HepG2 (cell line): ENCODE measurements around the gene STAT5A. TPM values are rescaled to one million over a fixed set of nuclear protein-coding genes. Genes with fewer than 3 reads are reported as not detected.
A peak's percentile ranks its signal among the peaks of the same experiment; 100 is the strongest.

Experiments used
- ASH2L ChIP-seq: fragments of 300-600, 200-600 bp; sonication (generic); IDR thresholded peaks from 2 replicates; pipeline ENCODE4 v1.7.0; 2017; ENCODE audit warnings: low read depth, mild to moderate bottlenecking, moderate library complexity, mixed read lengths, low read length; ENCODE audit not compliant: insufficient read length
- ATF2 ChIP-seq: sonication (generic); formaldehyde crosslinking; IDR thresholded peaks from 2 replicates; pipeline ENCODE4 v1.4.0; 2020; ENCODE audit warnings: missing genetic modification reagents
- ATRX ChIP-seq: sonication (generic); formaldehyde crosslinking; IDR thresholded peaks from 2 replicates; pipeline ENCODE4 v1.4.0; 2020; ENCODE audit warnings: missing genetic modification reagents, borderline replicate concordance
- CBX5 ChIP-seq: sonication (generic); formaldehyde crosslinking; IDR thresholded peaks from 2 replicates; pipeline ENCODE4 v1.4.0; 2020; ENCODE audit warnings: missing genetic modification reagents, borderline replicate concordance
- CHD4 ChIP-seq: fragments of 200-600 bp; sonication (generic); IDR thresholded peaks from 2 replicates; pipeline ENCODE4 v1.7.0; 2017; ENCODE audit warnings: mild to moderate bottlenecking, low read length, borderline replicate concordance
- DNMT3B ChIP-seq: conservative IDR thresholded peaks from 2 replicates; pipeline ENCODE4 v1.6.1; 2016; ENCODE audit warnings: missing biosample characterization, control low read depth
- HNF1A ChIP-seq, 2 experiments: sonication (generic) in 1 of 2; formaldehyde crosslinking in 1 of 2; IDR thresholded peaks; 2 replicates each; pipeline versions ENCODE4 v1.4.0 to v1.6.1; 2016 to 2020; ENCODE audit warnings: borderline replicate concordance in 1 of 2, low read depth in 1 of 2, mild to moderate bottlenecking in 1 of 2, missing genetic modification reagents in 1 of 2
- HNRNPK ChIP-seq: fragments of 200-400 bp; formaldehyde crosslinking; IDR thresholded peaks from 2 replicates; pipeline ENCODE4 v1.6.1; 2018; ENCODE audit warnings: low read length, low read depth, moderate library complexity, mild to moderate bottlenecking; ENCODE audit not compliant: poor library complexity, severe bottlenecking
- HNRNPUL1 ChIP-seq: fragments of 200-400 bp; formaldehyde crosslinking; IDR thresholded peaks from 2 replicates; pipeline ENCODE4 v1.6.1; 2017; ENCODE audit warnings: low read depth, mild to moderate bottlenecking, low read length, moderate library complexity
- HOXA9 ChIP-seq: sonication (generic); formaldehyde crosslinking; IDR thresholded peaks from 2 replicates; pipeline ENCODE4 v1.8.1; 2022; ENCODE audit warnings: missing genetic modification reagents, mild to moderate bottlenecking, moderate library complexity, borderline replicate concordance
- KLF15 ChIP-seq: sonication (generic); formaldehyde crosslinking; IDR thresholded peaks from 2 replicates; pipeline ENCODE4 v1.8.1; 2023; ENCODE audit warnings: borderline replicate concordance, mild to moderate bottlenecking, inconsistent platforms, missing genetic modification reagents, mixed read lengths
- MBD4 ChIP-seq: IDR thresholded peaks from 2 replicates; pipeline ENCODE4 v1.6.1; 2012; ENCODE audit warnings: low read length, inconsistent platforms, borderline replicate concordance
- POLR2AphosphoS2 ChIP-seq: IDR thresholded peaks from 2 replicates; pipeline ENCODE4 v1.6.1; 2011; ENCODE audit warnings: low read depth, low read length, improper control_type of control experiment
- SAP130 ChIP-seq: IDR thresholded peaks from 2 replicates; pipeline ENCODE4 v1.6.1; 2016; ENCODE audit warnings: low read depth
- ZMAT3 ChIP-seq: sonication (generic); formaldehyde crosslinking; conservative IDR thresholded peaks from 2 replicates; pipeline ENCODE4 v1.7.0; 2021; ENCODE audit warnings: missing genetic modification reagents
- ZNF329 ChIP-seq: sonication (generic); formaldehyde crosslinking; IDR thresholded peaks from 2 replicates; pipeline ENCODE4 v1.9.0; 2021; ENCODE audit warnings: low read depth, mild to moderate bottlenecking, missing genetic modification reagents
- ZNF414 ChIP-seq: sonication (generic); formaldehyde crosslinking; IDR thresholded peaks from 2 replicates; pipeline ENCODE4 v1.5.0; 2020; ENCODE audit warnings: missing genetic modification reagents
- ZNF781 ChIP-seq: sonication (generic); formaldehyde crosslinking; IDR thresholded peaks from 2 replicates; pipeline ENCODE4 v1.5.1; 2020; ENCODE audit warnings: borderline replicate concordance, mild to moderate bottlenecking, missing genetic modification reagents; ENCODE audit errors: not compliant biosample characterization
- polyA plus RNA-seq, 8 experiments: library from polyadenylated mRNA; depleted of rRNA in 3 of 8; stranded (reverse) in 7 of 8; unstranded in 1 of 8; fragments of >200 nt; fragmentation: Illumina TruSeq in 4 of 8; extraction: Trizol in 4 of 8; gene quantifications; 2 replicates each; pipeline versions ENCODE4 v1.2.1 to v1.2.3, GENCODE V29; 2011 to 2016; ENCODE audit warnings: low read depth in 4 of 8, missing spikeins in 1 of 8, mixed read lengths in 1 of 8; ENCODE audit not compliant: insufficient read depth in 1 of 8
- total RNA-seq, 5 experiments: library from RNA; depleted of rRNA; stranded (reverse); fragments of >200 nt; fragmentation: Illumina TruSeq; extraction: Trizol; gene quantifications; 2 replicates each; pipeline ENCODE4 v1.2.3, GENCODE V29; 2016; ENCODE audit warnings: low read depth in 1 of 5

The STAT5A gene
- total and polyA plus RNA-seq, 2 of the 13 experiments (the other 11 are each of a cell fraction or from before 2014, with no cell fraction given) = 1.4 to 4.1 TPM

GRCh38 chr17:42304187-42305030 lies 16.1 kb downstream of the STAT5A start (continued):
- TF ChIP-seq MBD4 = no peak
- no peak for TF ChIP-seq POLR2AphosphoS2
- no peak for TF ChIP-seq HOXA9 (CRISPR knock-in tag)
- TF ChIP-seq ASH2L = peak; percentile 41
- TF ChIP-seq DNMT3B = no peak
- peak; percentile 74 for TF ChIP-seq SAP130
- TF ChIP-seq ZNF329 (CRISPR knock-in tag) = no peak
- TF ChIP-seq ATRX (CRISPR knock-in tag) = no peak
- TF ChIP-seq HNF1A (IDR thresholded peaks at IDR 0.05; ENCODE audit: low read depth) = no peak
- no peak for TF ChIP-seq HNF1A (CRISPR knock-in tag; IDR thresholded peaks at IDR 0.05; ENCODE audit: borderline replicate concordance)
- TF ChIP-seq CHD4 = no peak
- no peak for TF ChIP-seq HNRNPUL1
- no peak for TF ChIP-seq KLF15 (CRISPR knock-in tag)
- no peak for TF ChIP-seq ZNF414 (CRISPR knock-in tag)
- TF ChIP-seq ATF2 (CRISPR knock-in tag) = peak; percentile 58
- TF ChIP-seq HNRNPK = no peak
- 0 out of 2 replicates have a peak, but pooled peaks have one; percentile 12 for TF ChIP-seq CBX5 (CRISPR knock-in tag)
- no peak for TF ChIP-seq ZMAT3 (CRISPR knock-in tag)
- no peak for TF ChIP-seq ZNF781 (CRISPR knock-in tag)
